ENCODE results near the gene PATZ1.

PATZ1 gene

GRCh38 chr22:31354515-31354914, 8.4 kb upstream of the PATZ1 start:
- no peak for ATAC-seq
- TF ChIP-seq CSDC2 (CRISPR knock-in tag; IDR thresholded peaks at IDR 0.05): no peak
- TF ChIP-seq BACH2 (CRISPR knock-in tag; IDR thresholded peaks at IDR 0.05; ENCODE audit: borderline replicate concordance): no peak
- no peak for TF ChIP-seq PATZ1 (CRISPR knock-in tag; IDR thresholded peaks at IDR 0.05; ENCODE audit: borderline replicate concordance)
- TF ChIP-seq OSR1 (CRISPR knock-in tag; IDR thresholded peaks at IDR 0.05): no peak
- TF ChIP-seq ZFP3 (CRISPR knock-in tag; IDR thresholded peaks at IDR 0.05): no peak
- TF ChIP-seq ZFP30 (CRISPR knock-in tag; IDR thresholded peaks at IDR 0.05): no peak
- TF ChIP-seq CSRNP3 (CRISPR knock-in tag; IDR thresholded peaks at IDR 0.05): no peak
- no peak for TF ChIP-seq ZNF8 (CRISPR knock-in tag; IDR thresholded peaks at IDR 0.05)
- TF ChIP-seq PPARA (CRISPR knock-in tag; IDR thresholded peaks at IDR 0.05; ENCODE audit: borderline replicate concordance): no peak
- no peak for TF ChIP-seq ESRRG (CRISPR knock-in tag; IDR thresholded peaks at IDR 0.05)
- TF ChIP-seq TOX (CRISPR knock-in tag; IDR thresholded peaks at IDR 0.05; ENCODE audit: borderline replicate concordance): no peak
- no peak for TF ChIP-seq ZNF70 (CRISPR knock-in tag; IDR thresholded peaks at IDR 0.05)
- TF ChIP-seq TCF4 (CRISPR knock-in tag; IDR thresholded peaks at IDR 0.05; ENCODE audit: borderline replicate concordance): no peak
- TF ChIP-seq GLIS3 (CRISPR knock-in tag; IDR thresholded peaks at IDR 0.05): no peak
- TF ChIP-seq RARB (CRISPR knock-in tag; IDR thresholded peaks at IDR 0.05): no peak
- TF ChIP-seq ZC3H10 (CRISPR knock-in tag; IDR thresholded peaks at IDR 0.05): no peak
- no peak for TF ChIP-seq ISL1 (CRISPR knock-in tag; IDR thresholded peaks at IDR 0.05)
- no peak for TF ChIP-seq ARNTL (CRISPR knock-in tag; IDR thresholded peaks at IDR 0.05; ENCODE audit: borderline replicate concordance, low read depth)

- ATAC-seq: no peak
- TF ChIP-seq ZNF70 (CRISPR knock-in tag; IDR thresholded peaks at IDR 0.05) (no peak), CSRNP3 (CRISPR knock-in tag; IDR thresholded peaks at IDR 0.05) (no peak), SNAI2 (CRISPR knock-in tag; IDR thresholded peaks at IDR 0.05) (no peak), ZNF8 (CRISPR knock-in tag; IDR thresholded peaks at IDR 0.05) (no peak), CREB5 (CRISPR knock-in tag; IDR thresholded peaks at IDR 0.05; ENCODE audit: low read depth) (no peak), GLIS3 (CRISPR knock-in tag; IDR thresholded peaks at IDR 0.05) (no peak), ARNTL (CRISPR knock-in tag; IDR thresholded peaks at IDR 0.05; ENCODE audit: borderline replicate concordance, low read depth) (no peak), PATZ1 (CRISPR knock-in tag; IDR thresholded peaks at IDR 0.05; ENCODE audit: borderline replicate concordance) (no peak), ZFP3 (CRISPR knock-in tag; IDR thresholded peaks at IDR 0.05) (no peak), ZC3H10 (CRISPR knock-in tag; IDR thresholded peaks at IDR 0.05) (no peak), ZNF565 (CRISPR knock-in tag; conservative IDR thresholded peaks at IDR 0.05; ENCODE audit: low read depth) (no peak), OSR1 (CRISPR knock-in tag; IDR thresholded peaks at IDR 0.05) (no peak), POU6F1 (CRISPR knock-in tag; IDR thresholded peaks at IDR 0.05; ENCODE audit: borderline replicate concordance, low read depth) (no peak)
Observed at GRCh38 chr22:31350410-31350863, 4.3 kb upstream of the PATZ1 start.
